Chondrocyte (in vitro differentiated cells): ENCODE measurements around the gene PYCR2. TPM values are rescaled to one million over a fixed set of nuclear protein-coding genes. Genes with fewer than 3 reads are reported as not detected.
A peak's percentile ranks its signal among the peaks of the same experiment; 100 is the strongest.

ENCODE experiments used
- DNase-seq: peaks from one replicate; pipeline ENCODE4 v3.0.0; 2021; ENCODE audit warnings: mixed read lengths, low spot score
- H3K27ac Mint-ChIP-seq: one replicate; pipeline ENCODE4 v1.8.0; 2021; ENCODE audit warnings: mild to moderate bottlenecking, moderate library complexity, mixed read lengths; ENCODE audit not compliant: unreplicated experiment
- H3K27me3 Mint-ChIP-seq: 2 replicates; pipeline ENCODE4 v1.8.0; 2021; ENCODE audit warnings: low read depth, mixed read lengths
- H3K36me3 Mint-ChIP-seq: 2 replicates; pipeline ENCODE4 v1.8.0; 2021; ENCODE audit warnings: low read depth, mixed read lengths
- H3K4me1 Mint-ChIP-seq: 2 replicates; pipeline ENCODE4 v1.8.0; 2021; ENCODE audit warnings: low read depth, mild to moderate bottlenecking, mixed read lengths
- H3K4me3 Mint-ChIP-seq: one replicate; pipeline ENCODE4 v1.8.0; 2021; ENCODE audit warnings: mild to moderate bottlenecking, moderate library complexity, mixed read lengths; ENCODE audit not compliant: unreplicated experiment
- H3K9me3 Mint-ChIP-seq: 2 replicates; pipeline ENCODE4 v1.8.0; 2021; ENCODE audit warnings: low read depth, mixed read lengths
- total RNA-seq: library from RNA; stranded (reverse); gene quantifications from 3 replicates; pipeline ENCODE4 v1.2.1, GENCODE V29; 2021
- TF ChIP-seq, protein P1 (sequence below): fragments of 200-600 bp; sonication (generic); IDR thresholded peaks from 2 replicates; pipeline ENCODE4 v1.5.0; 2021; ENCODE audit warnings: antibody characterized with exemption, mild to moderate bottlenecking, moderate library complexity

The PYCR2 gene
- total RNA-seq, 1 donor from 2014 or later, result 43.4 TPM

DNA sequence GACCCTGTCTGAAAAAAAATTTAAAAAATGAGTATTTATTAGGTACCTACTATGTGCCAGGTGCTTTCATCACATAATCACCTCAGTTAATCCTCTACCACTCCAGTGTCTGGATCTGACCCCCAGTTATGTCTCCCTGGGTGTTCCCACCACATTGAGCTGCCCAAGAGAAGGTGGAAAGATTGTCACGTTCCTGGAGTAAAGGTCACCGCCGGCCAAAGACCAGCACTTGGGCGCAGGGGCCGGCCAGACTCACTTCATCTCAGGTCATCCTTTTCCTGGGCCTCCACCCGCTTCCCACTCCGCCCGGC, 714 bp downstream of the PYCR2 start:
- Mint-ChIP-seq H3K27ac (peak overlapping the region; percentile 91), H3K9me3 (no peaks in the 10 kb centered on the region), H3K36me3 (peaks cover 3% of the 10 kb centered on the region), H3K4me3 (peak overlapping the region; percentile 91), H3K27me3 (no peaks in the 10 kb centered on the region), H3K4me1 (peaks cover 39% of the 10 kb centered on the region)
- DNase-seq, result no peak
- TF ChIP-seq, protein P1, sequence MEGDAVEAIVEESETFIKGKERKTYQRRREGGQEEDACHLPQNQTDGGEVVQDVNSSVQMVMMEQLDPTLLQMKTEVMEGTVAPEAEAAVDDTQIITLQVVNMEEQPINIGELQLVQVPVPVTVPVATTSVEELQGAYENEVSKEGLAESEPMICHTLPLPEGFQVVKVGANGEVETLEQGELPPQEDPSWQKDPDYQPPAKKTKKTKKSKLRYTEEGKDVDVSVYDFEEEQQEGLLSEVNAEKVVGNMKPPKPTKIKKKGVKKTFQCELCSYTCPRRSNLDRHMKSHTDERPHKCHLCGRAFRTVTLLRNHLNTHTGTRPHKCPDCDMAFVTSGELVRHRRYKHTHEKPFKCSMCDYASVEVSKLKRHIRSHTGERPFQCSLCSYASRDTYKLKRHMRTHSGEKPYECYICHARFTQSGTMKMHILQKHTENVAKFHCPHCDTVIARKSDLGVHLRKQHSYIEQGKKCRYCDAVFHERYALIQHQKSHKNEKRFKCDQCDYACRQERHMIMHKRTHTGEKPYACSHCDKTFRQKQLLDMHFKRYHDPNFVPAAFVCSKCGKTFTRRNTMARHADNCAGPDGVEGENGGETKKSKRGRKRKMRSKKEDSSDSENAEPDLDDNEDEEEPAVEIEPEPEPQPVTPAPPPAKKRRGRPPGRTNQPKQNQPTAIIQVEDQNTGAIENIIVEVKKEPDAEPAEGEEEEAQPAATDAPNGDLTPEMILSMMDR, result no peak

DNA sequence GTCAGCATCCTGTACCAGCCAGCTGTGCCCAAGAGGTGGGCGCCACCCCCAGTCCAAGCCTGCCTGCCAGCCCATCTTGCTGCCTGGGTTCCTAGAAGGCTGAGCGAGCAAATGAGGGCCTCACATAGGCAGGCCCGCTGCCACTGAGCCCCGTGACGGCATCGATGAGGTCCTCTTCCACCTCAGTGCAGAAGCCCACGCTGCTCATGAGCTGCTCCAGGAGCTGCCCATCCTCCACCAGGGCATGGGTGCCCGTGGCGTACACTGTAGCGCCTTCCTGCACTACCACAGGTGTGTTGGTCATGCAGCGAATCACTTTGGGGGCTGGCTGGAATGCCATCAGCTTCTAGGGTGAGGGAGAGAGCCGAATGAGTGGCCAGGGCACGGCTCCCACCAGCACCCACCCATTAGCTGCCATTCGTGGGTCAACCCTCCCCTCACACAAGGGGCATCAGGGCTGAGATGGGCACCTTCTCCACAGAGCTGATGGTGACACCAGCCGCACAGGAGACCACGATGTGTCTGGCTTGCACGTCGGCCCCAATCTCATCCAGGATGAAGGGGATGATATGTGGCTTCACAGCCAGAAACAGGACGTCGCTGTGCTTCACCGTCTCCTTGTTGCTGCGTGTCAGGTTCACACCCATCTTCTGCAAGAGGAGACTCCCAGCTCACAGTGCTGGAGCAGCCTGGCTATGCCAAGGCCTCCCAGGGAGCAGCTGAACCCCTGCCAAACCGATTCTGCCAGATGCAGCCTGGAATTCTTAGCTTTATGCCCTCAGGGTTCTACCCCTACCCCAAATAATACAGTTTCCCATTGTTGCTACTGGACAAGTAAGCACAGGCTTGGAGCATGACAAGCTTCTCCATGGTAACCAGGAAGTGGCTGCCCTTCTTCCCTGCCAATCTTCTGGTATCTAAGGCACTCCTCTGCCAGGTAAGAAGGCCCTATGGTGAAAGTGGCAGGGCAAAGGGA, 2.0 kb downstream of the PYCR2 start:
- H3K36me3 Mint-ChIP-seq, result peaks cover 5% of the 10 kb centered on the region
- H3K27me3 Mint-ChIP-seq, result no peaks in the 10 kb centered on the region
- peaks cover 46% of the 10 kb centered on the region for H3K4me1 Mint-ChIP-seq
- no peak overlapping the region for H3K27ac Mint-ChIP-seq
- H3K4me3 Mint-ChIP-seq, result no peak overlapping the region
- H3K9me3 Mint-ChIP-seq, result no peaks in the 10 kb centered on the region
- DNase-seq, result no peak
- TF ChIP-seq, protein P1, result no peak

DNA sequence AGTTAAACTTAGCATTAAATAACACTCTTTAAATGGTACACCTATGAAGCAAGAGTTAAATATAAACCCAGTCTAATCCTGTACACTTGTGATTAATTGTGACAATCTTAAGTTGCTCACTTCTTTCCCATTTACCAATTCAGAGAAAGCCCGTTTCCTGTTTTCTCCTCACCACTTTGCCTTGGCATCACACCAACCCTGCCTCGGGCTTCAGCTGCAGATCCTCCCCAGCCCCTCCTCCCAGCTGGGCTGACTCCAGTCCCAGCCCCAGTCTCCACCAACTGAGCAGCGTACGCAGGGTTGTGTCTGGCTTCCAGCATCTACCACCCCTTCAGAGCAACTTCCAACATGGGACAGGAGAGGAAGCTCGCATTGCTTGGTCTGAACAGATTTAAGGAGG, 4.1 kb downstream of the PYCR2 start:
- no peaks in the 10 kb centered on the region for H3K27me3 Mint-ChIP-seq
- no peaks in the 10 kb centered on the region for H3K9me3 Mint-ChIP-seq
- H3K4me3 Mint-ChIP-seq, result no peak overlapping the region
- H3K4me1 Mint-ChIP-seq, result peaks cover 41% of the 10 kb centered on the region
- TF ChIP-seq, protein P1, result no peak
- H3K27ac Mint-ChIP-seq, result peak overlapping the region; percentile 63
- no peak for DNase-seq
- peaks cover 7% of the 10 kb centered on the region for H3K36me3 Mint-ChIP-seq

DNA sequence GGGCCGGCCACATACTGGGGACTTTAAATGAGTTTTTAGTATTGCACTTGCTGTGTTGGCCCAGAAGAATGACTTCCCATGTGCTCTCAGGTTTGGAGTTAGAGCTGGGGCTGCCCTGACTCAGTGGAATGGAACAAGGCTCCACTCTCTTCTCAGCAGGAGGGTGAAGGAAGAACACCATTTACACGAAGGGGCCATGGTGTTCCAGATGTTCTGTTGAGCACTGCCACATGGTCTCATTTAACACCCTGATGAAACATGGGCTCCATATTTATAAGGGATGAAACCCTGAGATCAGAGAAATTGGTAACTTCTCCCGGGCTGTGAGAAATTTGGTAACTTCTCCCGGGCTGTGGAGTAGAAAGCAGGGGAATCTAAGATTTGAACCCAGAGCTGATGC, 5.8 kb downstream of the PYCR2 start:
- Mint-ChIP-seq H3K27ac (no peak overlapping the region), H3K4me1 (peaks cover 36% of the 10 kb centered on the region), H3K27me3 (no peaks in the 10 kb centered on the region), H3K9me3 (no peaks in the 10 kb centered on the region), H3K4me3 (no peak overlapping the region), H3K36me3 (peaks cover 7% of the 10 kb centered on the region)
- peak; percentile 14 for DNase-seq
- TF ChIP-seq, protein P1, result no peak

DNA sequence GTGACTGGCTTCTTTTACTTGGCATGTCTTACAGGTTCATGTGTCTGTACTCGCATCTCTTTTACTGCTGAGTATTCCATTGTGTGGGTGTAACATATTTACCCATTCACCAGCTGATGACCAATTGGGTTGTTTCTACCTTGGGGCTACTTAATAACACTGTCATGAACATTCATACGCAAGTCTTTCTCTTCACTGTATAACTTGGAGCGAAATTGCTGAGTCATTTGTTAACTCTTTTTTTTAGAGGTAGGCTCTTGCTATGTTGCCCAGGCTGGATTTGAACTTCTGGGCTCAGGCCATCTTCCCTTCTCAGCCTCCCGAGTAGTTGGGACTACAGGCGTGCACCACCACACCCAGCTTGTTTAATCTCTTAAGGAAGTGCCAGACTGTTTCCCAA, 6.5 kb downstream of the PYCR2 start:
- peaks cover 9% of the 10 kb centered on the region for H3K36me3 Mint-ChIP-seq
- H3K4me3 Mint-ChIP-seq, result no peak overlapping the region
- no peaks in the 10 kb centered on the region for H3K9me3 Mint-ChIP-seq
- TF ChIP-seq, protein P1, result no peak
- no peak overlapping the region for H3K27ac Mint-ChIP-seq
- no peaks in the 10 kb centered on the region for H3K27me3 Mint-ChIP-seq
- H3K4me1 Mint-ChIP-seq, result peaks cover 29% of the 10 kb centered on the region
- peak; percentile 13 for DNase-seq
